GM12891 (cell line): ENCODE measurements around the gene GALNT9.

Experiments used
- POLR2A ChIP-seq: IDR thresholded peaks from 2 replicates; pipeline ENCODE4 v1.6.1; 2011; ENCODE audit warnings: low read depth, low read length, control low read depth
- POLR2AphosphoS5 ChIP-seq: IDR thresholded peaks from 2 replicates; pipeline ENCODE4 v1.6.1; 2011; ENCODE audit warnings: low read depth, low read length, control low read depth
- POU2F2 ChIP-seq: IDR thresholded peaks from 2 replicates; pipeline ENCODE4 v1.6.1; 2011; ENCODE audit warnings: low read depth, mild to moderate bottlenecking, control low read depth, low read length, moderate library complexity
- SPI1 ChIP-seq: IDR thresholded peaks from 2 replicates; pipeline ENCODE4 v1.6.1; 2011; ENCODE audit warnings: low read depth, low read length, control low read depth
- TAF1 ChIP-seq: IDR thresholded peaks from 2 replicates; pipeline ENCODE4 v1.6.1; 2011; ENCODE audit warnings: low read depth, low read length, control low read depth

GRCh38 chr12:132313182-132313581 is 16.2 kb downstream of the GALNT9 start:
- no peak for TF ChIP-seq POLR2AphosphoS5
- TF ChIP-seq POLR2A = no peak
- TF ChIP-seq POU2F2 = no peak
- TF ChIP-seq SPI1 = no peak
- no peak for TF ChIP-seq TAF1
